ENCODE measurements around the gene IL36RN. TPM values are rescaled to one million over a fixed set of nuclear protein-coding genes. Genes with fewer than 3 reads are reported as not detected.

IL36RN gene
- total RNA-seq, 1 donor from 2014 or later = 0.85 TPM

DNA sequence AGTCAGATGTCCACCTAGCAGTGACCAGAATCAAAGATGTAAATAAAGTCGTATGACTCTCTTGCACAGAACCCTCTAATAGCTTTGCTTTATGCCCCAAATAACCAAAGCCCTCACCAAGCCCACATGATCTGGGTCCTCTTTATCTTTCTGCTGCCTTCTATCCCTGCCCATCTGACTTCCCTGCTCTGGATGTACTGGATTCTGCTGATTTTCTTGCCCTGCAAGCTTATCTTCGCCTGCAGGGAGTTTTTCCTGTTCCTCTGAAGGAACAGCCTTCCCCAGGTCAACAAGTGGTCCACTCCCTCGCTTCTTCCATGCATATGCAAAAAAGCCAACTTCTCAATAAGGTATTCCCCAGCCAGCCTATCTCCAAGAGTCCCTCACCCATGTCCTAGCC is 25.0 kb upstream of the IL36RN start:
- H3K27me3 Mint-ChIP-seq (ENCODE audit: low read depth) = peaks cover 66% of the 10 kb centered on the region
- no peak for DNase-seq (ENCODE audit: low spot score in 2 of 2, unreplicated experiment in 2 of 2)
- no peak for TF ChIP-seq CTCF (IDR thresholded peaks at IDR 0.05; ENCODE audit: unreplicated experiment)
- H3K4me3 Mint-ChIP-seq = no peak overlapping the region
- no peaks in the 10 kb centered on the region for H3K4me1 Mint-ChIP-seq
- no peaks in the 10 kb centered on the region for H3K36me3 Mint-ChIP-seq
- H3K27ac Mint-ChIP-seq = no peak overlapping the region
- H3K9me3 Mint-ChIP-seq = no peaks in the 10 kb centered on the region

- Mint-ChIP-seq H3K4me3 (no peak overlapping the region), H3K4me1 (no peaks in the 10 kb centered on the region), H3K27ac (no peak overlapping the region)
Measured at GRCh38 chr2:113036763-113037162, 22.2 kb upstream of the IL36RN start.

DNA sequence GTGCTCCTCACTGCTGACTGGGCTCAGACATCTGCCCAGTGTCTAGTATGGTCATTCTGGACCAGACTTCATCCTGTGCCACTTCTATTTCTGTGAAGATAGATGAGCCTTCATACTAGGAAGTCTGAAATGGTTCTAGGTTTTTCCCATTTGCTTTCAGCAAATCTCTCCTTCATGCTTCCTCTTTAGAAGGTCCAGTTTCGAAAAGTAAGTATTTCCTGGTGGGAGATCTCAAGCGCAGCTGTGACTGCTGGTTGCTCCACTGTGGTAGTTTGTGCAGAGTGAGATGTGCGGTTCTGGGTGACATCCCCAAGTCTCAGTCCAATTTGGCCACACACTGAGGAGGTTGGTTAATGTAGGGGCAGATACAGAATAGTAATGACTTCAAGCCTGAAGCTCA is 20.7 kb upstream of the IL36RN start:
- Mint-ChIP-seq H3K9me3 (peaks cover 7% of the 10 kb centered on the region), H3K4me1 (no peaks in the 10 kb centered on the region), H3K27me3 (ENCODE audit: low read depth) (peaks cover 58% of the 10 kb centered on the region), H3K4me3 (no peak overlapping the region), H3K36me3 (no peaks in the 10 kb centered on the region), H3K27ac (no peak overlapping the region)
- DNase-seq (ENCODE audit: low spot score in 2 of 2, unreplicated experiment in 2 of 2) = no peak
- no peak for TF ChIP-seq CTCF (IDR thresholded peaks at IDR 0.05; ENCODE audit: unreplicated experiment)

More at GRCh38 chr2:113036763-113037162, 22.2 kb upstream of the IL36RN start:
- no peaks in the 10 kb centered on the region for H3K9me3 Mint-ChIP-seq
- no peak for TF ChIP-seq CTCF (IDR thresholded peaks at IDR 0.05; ENCODE audit: unreplicated experiment)
- peaks cover 63% of the 10 kb centered on the region for H3K27me3 Mint-ChIP-seq (ENCODE audit: low read depth)
- no peak for DNase-seq (ENCODE audit: low spot score in 2 of 2, unreplicated experiment in 2 of 2)
- H3K36me3 Mint-ChIP-seq = no peaks in the 10 kb centered on the region

DNA sequence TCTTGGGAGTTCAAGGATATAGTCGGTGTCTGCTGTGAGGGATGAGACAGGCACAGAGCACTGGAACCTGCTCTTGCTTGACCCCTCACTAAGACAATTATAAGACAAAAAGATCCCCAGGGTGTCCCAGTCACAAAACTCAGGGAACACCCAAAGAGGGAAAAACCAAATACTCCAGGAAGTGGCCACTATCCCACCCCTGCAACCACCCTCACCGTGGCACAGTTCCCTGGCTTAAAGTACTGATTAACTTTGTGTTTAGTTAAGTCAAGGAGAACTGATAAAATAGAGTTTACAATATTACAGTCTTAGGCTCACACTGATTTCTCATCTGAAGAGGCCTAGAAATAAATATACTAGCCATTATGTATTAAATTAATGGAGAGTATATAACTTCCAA is 19.8 kb upstream of the IL36RN start:
- Mint-ChIP-seq H3K27me3 (ENCODE audit: low read depth) (peaks cover 52% of the 10 kb centered on the region), H3K4me3 (no peak overlapping the region), H3K4me1 (no peaks in the 10 kb centered on the region), H3K9me3 (peaks cover 7% of the 10 kb centered on the region), H3K27ac (no peak overlapping the region), H3K36me3 (no peaks in the 10 kb centered on the region)
- TF ChIP-seq CTCF (IDR thresholded peaks at IDR 0.05; ENCODE audit: unreplicated experiment) = no peak
- no peak for DNase-seq (ENCODE audit: low spot score in 2 of 2, unreplicated experiment in 2 of 2)

DNA sequence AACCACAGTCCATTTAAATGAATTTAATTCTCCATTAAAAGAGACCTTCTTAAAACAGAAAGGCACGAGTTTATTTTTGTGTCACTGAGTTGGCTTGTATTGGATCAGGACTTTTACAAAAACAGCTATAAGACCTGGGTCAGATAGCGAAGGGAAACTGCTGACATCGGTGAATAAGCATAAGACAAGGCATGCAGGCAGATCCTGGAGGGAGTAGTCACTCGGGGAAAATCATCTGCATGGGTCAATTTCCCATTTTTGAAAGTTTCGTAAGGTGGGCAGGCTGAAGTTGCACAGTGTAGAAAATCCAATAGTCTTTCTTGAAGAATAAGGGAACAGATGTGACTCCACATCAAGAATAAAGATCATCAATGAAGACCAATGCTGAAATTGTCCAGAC is 19.3 kb upstream of the IL36RN start:
- Mint-ChIP-seq H3K4me3 (no peak overlapping the region), H3K4me1 (no peaks in the 10 kb centered on the region), H3K27me3 (ENCODE audit: low read depth) (peaks cover 50% of the 10 kb centered on the region), H3K36me3 (no peaks in the 10 kb centered on the region), H3K9me3 (peaks cover 7% of the 10 kb centered on the region), H3K27ac (no peak overlapping the region)
- no peak for TF ChIP-seq CTCF (IDR thresholded peaks at IDR 0.05; ENCODE audit: unreplicated experiment)
- DNase-seq (ENCODE audit: low spot score in 2 of 2, unreplicated experiment in 2 of 2) = no peak

- peaks cover 19% of the 10 kb centered on the region for H3K9me3 Mint-ChIP-seq
- H3K4me1 Mint-ChIP-seq = no peaks in the 10 kb centered on the region
- no peak overlapping the region for H3K4me3 Mint-ChIP-seq
- DNase-seq (ENCODE audit: low spot score in 2 of 2, unreplicated experiment in 2 of 2) = no peak
- no peak for TF ChIP-seq CTCF (IDR thresholded peaks at IDR 0.05; ENCODE audit: unreplicated experiment)
- H3K27ac Mint-ChIP-seq = no peak overlapping the region
- no peaks in the 10 kb centered on the region for H3K36me3 Mint-ChIP-seq
- H3K27me3 Mint-ChIP-seq (ENCODE audit: low read depth) = peaks cover 45% of the 10 kb centered on the region
Measured at GRCh38 chr2:113041871-113042270, 17.1 kb upstream of the IL36RN start.

Measured in mesothelial cell of epicardium (in vitro differentiated cells).